Head of caudate nucleus (tissue), 42 donors: ENCODE results near the gene SLC35G3.
"Not testable (repeated sequence)": the region's sequence is repeated elsewhere in the genome, so short reads cannot be mapped to it uniquely, and the experiment has no call there.

Experiments used
- DNase-seq, 42 donors: peaks; one replicate each; pipeline versions ENCODE4 v3.0.0 to v3.0.0-alpha.2; 2020 to 2021; ENCODE audit warnings: mixed read lengths in 7 of 42
- intact Hi-C: fragments of 100-400 bp; cut with DNase I; formaldehyde crosslinking; loops from one replicate; pipeline ENCODE4 v1.15.0; 2022

Gene SLC35G3

DNA sequence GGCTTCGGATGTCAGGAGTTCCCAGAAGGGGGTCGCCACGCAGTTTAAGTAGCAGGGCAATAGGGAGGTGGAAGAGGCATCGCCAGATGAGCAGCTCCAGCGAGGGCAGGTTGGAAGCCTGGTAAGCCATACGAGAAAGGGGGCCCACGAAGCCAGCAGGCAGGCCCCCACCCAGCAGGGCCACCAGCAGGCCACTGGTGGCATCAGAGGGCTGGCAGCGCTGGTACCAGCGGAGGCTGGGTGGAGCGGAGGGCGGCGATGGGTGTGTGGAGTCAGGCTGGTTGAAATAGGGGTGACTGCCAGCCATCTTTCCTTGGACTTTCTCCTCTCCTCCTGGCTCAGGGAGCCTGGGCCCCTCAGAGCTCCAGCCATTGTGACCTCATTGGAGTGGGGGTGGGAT, at the start of gene SLC35G3:
SLC35G3 (minus strand) TSS at position 393 of the 400 bp plus-strand sequence; CDS start at position 307, 86 bp downstream.
- intact Hi-C loops, DNase-seq: not testable (repeated sequence)

DNA sequence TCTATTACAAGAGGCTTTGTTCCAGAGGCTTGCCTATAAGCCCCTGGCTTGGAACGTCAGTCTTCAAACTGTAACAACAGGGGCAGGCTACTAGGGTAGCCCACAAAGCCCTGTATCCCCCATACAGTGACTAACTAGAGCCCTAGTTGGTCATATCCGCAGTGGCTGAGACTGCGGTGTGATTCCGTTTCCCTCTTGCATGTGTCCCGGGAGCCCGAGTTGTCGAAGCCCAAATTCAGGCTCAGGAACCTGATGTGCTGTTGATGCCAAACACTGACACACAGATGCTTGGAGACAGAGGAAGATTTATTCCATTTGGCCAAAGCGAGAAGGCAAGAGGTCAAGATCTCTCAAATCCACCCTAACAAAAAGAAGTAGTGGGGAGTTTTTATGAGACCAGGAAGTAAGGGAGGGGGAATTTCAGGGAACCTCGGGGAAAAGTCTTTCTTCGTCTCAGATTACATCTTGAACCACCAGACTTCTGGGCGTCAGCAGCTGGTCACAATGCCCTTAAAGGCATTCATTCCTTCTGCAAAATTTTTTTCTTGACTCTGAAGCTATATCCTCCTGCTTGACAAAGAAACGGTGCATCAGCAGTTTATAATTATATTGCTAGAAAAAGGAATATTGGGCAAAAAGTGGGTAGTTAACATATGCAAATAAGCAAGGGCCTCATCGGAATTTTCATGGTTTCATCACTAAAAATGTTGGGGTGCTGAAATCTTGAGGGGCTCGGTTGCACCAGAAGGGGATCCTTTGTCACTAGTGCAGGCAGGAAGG, 49.6 kb upstream of the SLC35G3 start:
- DNase-seq, result peak in 26 of 42 donors; percentile 3 to 50 (median 16)
- intact Hi-C loops, result no loop called here

DNA sequence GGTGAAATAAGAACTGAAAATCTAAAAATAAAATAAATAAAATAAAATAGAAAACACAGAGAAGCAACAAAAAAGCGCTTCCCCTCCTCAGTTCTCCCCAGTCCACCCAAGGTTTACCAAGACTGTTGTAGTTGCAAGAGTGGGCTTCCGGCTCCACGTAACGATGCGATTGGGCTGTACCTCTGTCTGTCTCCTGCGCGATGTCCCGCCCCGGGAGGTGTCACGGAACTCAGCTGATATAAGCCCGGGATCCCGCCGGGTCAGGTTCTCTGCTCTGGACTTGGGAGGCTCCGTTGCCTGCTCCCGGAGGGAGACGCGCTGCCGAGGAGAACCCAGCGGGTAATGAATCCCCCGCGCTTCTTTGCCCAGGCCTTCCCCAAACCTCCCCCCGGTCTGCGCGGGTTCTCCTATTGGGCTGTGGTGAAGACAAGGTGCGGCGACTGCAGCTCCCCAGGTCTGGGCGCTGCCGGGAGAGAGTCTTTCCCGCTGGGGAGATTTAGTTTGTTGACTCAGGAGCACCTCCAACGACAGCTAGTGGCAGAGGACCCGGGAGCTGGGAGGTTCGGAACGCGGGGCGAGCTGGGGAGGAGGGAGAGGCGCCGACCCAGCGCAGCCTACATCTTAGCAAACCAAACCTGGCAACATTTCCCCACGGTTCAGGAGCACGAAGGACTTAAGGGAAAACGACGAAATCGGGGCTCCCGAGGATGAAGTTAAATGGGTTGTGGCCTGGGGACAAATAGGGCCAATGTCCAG, 48.8 kb upstream of the SLC35G3 start, which contains the start of gene SLFN5:
SLFN5 (plus strand) TSS at position 268 of the 756 bp plus-strand sequence. CDS start 15,619 bp downstream, outside the sequence.
- intact Hi-C loops, result no loop called here
- peak; percentile 76 to 97 (median 92) for DNase-seq

DNA sequence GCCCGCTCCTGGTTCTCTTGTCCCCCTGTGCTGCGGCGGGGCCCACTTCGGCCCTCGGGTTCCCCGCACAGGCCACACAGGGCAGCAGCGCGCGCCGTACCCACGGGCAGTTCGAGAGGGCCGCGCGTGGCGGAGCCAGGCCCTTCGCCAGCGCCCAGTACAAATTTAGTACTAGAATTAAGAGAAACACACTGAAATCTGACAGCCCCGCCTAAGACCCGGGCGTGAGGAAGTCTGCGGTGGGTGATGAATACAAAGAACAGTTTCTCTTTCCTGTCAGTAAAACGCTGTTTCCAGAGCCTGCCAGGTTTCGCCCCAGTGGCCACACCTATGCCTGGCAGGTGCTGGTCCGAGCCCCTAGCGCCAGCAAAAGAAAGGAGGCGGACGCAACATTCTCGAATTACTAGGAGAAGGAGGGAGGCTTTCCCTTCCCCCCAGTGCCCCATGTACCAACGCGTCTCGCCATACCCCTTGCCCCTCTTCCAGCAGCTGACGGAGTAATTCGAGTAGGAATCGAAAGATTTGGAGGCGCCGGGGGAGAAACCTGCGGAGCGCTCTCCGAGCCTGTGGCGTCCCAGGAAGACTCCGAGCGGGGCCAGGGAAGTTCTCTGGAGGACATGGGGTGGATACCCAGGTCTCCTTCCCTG, 48.1 kb upstream of the SLC35G3 start:
- intact Hi-C loops, result no loop called here
- DNase-seq, result peak in 33 of 42 donors; percentile 2 to 51 (median 19)

DNA sequence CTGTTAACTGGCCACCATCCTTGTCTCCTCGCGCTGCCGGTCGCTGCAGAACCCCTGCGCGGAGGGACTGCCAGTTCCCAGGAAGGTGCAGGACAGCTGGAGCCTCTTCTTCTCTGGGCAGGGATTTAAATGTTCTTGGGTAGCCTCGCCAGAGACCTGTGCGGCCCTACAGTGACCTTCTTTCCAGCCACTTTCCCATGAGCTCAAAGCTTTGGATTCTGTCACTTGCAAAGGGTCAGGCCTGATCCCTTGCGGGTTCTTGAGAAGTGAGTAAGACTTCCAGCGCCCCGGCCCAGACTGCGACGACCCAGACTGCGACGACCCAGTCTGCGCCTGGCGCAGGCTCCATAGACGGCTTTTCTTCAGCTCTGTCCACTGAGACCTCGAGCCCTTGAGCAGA, 47.3 kb upstream of the SLC35G3 start:
- DNase-seq, result no peak
- intact Hi-C loops, result no loop called here

DNA sequence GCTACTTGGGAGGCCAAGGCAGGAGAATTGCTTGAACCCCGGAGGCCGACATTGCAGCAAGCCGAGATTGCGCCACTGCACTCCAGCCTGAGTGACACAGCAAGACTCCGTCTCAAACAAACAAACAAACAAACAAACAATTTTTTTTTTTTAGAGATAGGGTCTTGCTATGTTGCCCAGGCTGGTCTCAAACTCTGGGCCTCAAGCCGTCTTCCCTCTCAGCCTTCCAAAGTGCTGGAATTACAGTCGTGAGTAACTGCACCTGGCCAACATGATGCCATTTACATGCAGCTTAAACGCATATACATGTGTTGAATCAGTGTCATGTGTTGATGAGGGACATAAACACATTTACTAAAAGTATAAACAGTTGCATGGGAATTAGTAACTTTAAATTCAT, 46.7 kb upstream of the SLC35G3 start:
- intact Hi-C loops, result no loop called here
- no peak for DNase-seq

DNA sequence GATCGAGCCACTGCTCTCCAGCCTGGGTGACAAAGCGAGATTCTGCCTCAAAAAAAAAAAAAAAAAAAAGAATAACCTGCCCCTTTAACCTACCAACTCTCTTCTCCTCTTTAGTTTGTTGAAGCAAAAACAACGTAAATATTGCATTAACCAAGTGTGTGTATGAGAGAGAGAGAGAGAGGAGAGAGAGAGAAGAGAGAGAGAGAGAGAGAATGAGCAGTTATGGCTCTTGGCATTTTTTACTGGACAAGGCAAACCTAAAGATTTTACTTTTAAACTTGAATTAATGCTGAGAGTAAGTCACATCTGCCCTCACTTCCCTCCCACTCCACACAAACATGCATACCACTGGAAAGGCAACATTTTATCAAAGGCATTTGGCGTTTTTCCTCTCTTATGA, 45.6 kb upstream of the SLC35G3 start:
- intact Hi-C loops, result no loop called here

DNA sequence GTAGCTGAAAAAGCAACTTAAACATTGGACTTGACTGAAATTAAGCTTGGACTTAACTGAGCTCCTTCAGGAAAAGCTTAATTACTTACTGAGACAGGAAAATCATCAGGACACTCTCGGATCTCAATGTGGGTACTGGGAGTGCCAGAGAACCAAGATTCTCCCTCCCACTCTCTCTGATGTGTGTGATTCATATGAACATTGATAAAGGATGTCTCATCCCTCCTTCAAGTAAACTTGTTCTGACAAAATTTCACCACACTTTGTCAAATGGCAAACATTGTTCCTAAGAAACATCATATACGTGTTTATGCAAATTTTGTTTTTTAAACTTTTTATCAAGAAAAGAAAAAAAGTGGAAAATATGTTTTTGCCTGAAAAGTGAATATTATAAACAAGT, 44.6 kb upstream of the SLC35G3 start:
- intact Hi-C loops, result no loop called here
- DNase-seq, result peak in 1 of 42 donors; percentile 8

More for the DNA sequence above, 45.6 kb upstream of the SLC35G3 start:
- no peak for DNase-seq

DNA sequence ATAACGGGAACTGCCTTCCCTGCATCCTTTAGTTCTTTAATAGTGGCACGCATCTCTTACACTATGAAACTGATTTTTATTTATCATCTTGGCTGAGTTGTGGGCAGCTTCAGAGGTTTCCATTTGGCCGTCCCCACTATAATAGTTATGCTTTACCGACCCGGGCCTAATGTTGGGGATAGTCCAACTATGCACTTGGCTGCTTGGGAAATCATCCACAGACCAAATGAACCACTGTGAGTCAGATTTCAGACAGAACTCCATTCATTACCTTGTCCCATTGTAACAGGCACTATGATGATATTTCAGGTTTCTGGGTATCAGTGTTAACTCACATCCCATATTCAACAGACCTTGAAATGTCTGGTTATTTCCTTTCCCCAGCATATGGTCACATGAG, 42.6 kb upstream of the SLC35G3 start:
- intact Hi-C loops, result no loop called here
- DNase-seq, result no peak

DNA sequence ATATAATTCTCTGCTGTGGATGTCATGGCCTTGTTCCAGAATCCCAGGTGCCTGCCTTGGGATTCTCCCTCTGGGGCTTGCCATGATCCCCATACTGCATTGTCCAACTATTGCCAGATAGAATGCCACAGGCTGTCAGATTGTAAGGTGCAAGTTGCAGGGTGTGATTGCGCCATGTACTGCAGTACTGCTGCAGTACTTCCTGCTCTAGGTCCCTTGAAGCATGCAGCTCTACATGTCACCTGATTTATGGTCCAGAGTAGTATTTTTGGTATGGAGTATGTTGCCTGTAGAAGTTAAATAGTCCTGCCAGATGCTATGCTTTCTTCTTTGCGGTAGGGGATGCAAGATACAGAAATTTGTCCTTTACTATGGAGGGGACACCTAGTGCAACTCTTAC, 41.7 kb upstream of the SLC35G3 start:
- intact Hi-C loops, result no loop called here
- DNase-seq, result no peak

DNA sequence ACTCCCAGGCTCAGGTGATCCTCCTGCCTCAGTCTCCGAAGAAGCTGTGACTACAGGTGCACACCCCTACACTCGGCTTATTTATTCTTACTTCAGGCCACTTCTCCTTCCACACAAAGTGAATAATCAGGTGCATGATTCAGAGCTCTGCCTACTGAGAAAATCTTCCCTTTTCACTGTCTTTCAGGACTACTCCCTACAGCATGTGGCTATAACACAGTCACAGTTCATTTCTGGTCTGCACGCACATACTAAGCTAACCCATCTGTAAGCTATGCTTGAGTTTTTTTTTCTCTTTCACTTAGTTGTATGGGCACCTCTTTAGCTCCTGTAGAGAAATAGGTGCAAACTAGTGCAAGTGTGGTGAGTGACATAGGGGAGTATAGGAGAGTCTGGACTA, 41.1 kb upstream of the SLC35G3 start:
- intact Hi-C loops, result no loop called here
- DNase-seq, result peak in 1 of 42 donors; percentile 3

DNA sequence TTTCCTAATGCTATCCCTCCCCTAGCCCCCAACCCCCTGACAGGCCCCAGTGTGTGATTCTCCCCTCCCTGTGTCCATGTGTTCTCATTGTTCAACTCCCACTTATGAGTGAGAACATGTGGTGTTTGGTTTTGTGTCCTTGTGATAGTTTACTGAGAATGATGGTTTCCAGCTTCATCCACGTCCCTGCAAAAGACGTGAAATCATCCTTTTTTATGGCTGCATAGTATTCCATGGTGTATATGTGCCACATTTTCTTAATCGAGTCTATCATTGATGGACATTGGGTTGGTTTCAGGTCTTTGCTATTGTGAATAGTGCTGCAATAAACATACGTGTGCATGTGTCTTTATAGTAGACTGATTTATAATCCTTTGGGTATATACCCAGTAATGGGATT, 40.1 kb upstream of the SLC35G3 start:
- intact Hi-C loops, DNase-seq: not testable (repeated sequence)

DNA sequence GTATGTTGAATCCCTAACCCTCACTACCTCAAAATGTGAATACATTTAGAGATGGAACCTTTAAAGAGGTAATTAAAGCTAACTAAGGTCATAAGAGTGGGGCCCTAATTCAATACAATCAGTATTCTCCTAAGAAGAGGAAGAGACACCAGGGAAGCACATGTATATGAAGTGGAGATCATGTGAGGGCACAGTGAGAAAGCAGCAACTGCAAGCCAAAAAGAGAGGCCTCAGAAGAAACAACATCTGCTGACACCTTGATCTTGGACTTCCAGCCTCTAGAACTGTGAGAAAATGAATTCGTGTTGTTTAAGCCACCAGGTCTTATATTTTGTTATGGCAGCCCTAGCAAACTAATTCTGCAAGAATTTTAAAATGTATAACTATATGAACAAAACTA, 35.4 kb upstream of the SLC35G3 start:
- intact Hi-C loops, result no loop called here
- DNase-seq, result no peak

DNA sequence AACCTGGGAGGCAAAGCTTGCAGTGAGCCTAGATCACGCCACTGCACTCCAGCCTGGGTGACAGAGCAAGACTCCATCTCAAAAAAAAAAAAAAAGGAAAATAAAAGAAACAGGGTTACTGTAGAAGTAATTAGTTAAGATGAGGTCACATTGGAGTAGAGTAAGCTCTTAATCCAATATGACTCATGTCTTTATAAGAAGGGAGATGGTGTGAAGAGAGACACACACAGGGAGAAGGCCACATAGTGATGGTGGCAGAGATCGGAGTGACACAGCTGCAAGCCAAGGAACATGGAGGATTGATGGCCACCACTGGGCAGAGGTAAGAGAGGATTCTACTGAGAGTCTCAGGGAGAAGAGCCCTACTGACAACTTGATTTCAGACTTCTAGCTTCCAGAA, 33.4 kb upstream of the SLC35G3 start:
- intact Hi-C loops, result no loop called here
- no peak for DNase-seq

DNA sequence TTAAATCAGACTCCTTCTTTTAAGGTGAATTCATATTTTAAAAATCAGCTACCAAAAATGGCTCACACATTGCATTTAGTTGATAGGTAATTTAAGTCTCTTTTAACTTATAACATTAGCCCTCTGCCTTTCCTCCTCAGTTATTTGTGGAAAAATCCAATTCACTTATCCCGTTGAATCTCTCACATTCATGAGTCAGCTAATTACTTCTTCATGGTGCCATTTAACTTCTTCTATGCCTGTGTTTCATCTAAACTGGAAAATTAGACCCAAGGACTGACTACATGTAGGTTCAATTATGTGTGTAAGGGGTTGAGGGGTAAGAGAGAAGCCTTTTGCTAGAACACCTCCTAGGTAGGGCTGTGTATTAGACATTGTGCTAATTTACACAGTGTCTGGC, 30.2 kb upstream of the SLC35G3 start:
- intact Hi-C loops, result no loop called here
- DNase-seq, result no peak

DNA sequence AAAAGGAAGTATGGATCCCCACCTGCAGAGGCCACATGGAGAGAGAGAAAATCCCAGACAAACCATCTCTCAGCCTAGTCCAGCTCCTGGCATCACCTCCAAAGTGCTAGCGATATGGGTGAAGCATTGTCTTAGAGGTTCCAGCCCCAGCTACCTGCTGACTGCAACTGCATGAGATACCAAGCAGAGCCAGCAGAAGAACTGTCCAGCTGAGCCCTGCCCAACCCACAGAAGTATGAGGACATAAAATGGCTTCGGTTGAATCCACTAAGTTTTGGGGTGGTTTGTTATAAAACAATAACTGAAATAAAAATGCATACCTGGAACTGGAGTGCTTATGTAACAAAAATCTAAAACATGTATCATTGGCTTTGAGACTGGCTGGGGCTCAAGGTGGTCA, 28.3 kb upstream of the SLC35G3 start:
- DNase-seq, result no peak

DNA sequence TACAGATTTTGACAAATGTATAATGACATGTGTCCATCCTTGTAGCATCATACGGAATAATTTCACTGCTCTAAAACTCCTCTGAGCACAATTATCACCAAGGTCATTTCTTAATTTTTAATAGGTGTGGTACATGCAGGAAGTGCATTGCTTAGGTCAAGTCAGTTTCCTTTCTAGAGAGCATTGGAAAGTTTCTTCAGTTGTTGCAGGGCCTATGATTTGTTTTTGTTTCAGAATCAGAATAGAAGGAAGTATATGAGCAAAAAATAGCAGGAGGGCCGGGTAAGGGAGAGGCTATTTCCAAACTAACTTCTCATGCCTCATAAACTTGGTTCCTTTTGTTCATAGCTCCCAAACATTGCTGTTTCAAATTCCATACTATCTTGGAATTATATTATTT, 24.7 kb upstream of the SLC35G3 start:
- intact Hi-C loops, result no loop called here
- no peak for DNase-seq

More for the DNA sequence above, 28.3 kb upstream of the SLC35G3 start:
- intact Hi-C loops, result no loop called here

DNA sequence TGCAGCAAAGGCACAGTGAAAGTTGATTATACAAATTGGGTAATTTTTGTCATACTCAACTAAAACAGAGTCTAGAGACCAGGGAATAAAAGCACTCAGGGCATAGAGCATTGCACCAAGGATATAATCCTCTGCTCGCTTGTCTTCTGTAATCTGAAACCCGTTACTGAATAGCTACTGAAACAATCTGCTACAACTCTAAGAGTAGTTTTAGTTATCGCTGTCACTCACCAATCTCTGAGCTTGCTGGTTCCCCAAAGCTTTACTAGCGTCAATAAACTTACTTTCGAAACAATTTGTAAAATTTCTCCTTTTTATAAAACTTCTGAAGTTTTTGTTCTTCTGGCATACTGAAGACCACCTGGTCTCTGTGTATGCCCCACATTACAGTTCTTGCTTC, 22.9 kb upstream of the SLC35G3 start:
- DNase-seq, result no peak
- intact Hi-C loops, result no loop called here

DNA sequence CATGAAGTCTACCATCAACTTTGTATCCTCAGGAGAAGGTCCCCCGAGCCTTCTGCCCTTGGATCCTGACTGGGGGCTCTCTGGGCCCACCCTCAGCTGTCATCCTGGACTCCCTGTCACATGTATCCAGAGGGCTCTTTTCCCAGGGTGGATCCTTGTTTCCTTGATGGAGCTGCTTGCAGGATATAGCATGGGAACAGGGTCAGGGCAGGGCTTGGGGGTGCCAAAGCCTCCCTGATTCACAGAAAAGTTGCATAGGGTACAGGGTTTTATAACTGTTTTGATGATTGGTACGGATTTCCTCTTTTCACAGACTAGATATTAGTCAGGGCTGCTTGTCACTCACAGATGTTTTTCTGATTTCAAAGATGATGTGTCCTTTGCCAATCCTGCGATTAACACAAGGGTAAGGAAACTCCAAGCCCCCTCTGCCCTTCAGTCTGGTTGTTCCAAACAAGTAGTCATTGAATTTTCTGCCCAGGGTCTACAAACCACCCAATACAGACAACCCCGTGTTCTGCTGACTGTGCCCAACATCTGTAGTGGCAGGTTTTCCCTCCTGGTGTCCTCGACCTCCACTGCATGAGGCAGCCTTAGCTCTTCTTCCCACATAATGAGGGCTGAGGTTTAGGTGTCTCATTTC, 20.6 kb upstream of the SLC35G3 start:
- intact Hi-C loops, result no loop called here
- DNase-seq, result no peak
